ENCODE data around the gene MGAT5.

Gene MGAT5

DNA sequence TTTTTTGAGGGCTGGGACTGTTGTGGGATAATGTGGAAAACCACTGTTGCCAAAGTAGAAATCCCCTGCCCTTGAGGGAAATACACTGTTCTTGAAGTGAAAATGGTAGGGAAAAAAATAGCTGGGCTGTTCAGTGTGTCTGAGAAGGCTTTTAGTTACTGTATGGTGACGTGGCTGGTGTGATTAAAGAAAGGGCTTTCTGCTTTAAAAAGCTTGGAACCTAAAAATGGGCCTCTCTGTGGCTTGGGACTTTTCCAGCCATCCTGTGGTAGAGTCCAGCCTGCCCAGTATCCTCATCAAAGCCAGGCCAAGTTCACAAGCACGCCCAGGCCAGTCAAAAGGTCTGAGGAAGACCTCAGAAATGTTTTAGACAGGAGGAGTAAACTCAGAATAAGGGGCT, 6.8 kb downstream of the MGAT5 start:
- no peak for DNase-seq (ENCODE audit: low spot score)
- no peak for TF ChIP-seq CTCF (IDR thresholded peaks at IDR 0.05; ENCODE audit: extremely low read depth, missing control alignments)

- DNase-seq (ENCODE audit: low spot score), result no peak
Observed at GRCh38 chr2:134261398-134262131, 7.7 kb downstream of the MGAT5 start.

GRCh38 chr2:134262684-134263083, 8.8 kb downstream of the MGAT5 start:
- DNase-seq (ENCODE audit: low spot score), result no peak
- no peak for TF ChIP-seq CTCF (IDR thresholded peaks at IDR 0.05; ENCODE audit: extremely low read depth, missing control alignments)

More at GRCh38 chr2:134261398-134262131, 7.7 kb downstream of the MGAT5 start:
- TF ChIP-seq CTCF (IDR thresholded peaks at IDR 0.05; ENCODE audit: extremely low read depth, missing control alignments), result no peak

DNA sequence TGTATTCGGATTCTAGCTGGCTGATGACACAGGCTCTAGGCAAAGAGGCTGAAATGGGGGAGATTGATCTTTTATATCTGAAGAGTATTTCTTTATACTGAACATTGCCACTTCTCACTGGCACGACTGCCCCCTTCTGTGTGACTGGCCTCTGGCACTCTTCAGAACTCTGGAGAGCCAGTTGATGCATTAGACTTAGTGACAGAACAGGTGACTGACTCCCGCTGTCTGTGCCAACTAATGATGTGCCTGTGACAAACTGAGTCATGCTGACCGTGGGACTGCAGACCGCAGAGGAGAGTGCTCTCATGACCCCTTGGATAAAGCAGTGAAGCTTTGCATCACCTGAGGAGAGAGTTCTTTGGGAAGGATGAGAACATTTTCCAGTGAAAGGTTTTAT, 14.4 kb downstream of the MGAT5 start:
- no peak for DNase-seq (ENCODE audit: low spot score)

DNA sequence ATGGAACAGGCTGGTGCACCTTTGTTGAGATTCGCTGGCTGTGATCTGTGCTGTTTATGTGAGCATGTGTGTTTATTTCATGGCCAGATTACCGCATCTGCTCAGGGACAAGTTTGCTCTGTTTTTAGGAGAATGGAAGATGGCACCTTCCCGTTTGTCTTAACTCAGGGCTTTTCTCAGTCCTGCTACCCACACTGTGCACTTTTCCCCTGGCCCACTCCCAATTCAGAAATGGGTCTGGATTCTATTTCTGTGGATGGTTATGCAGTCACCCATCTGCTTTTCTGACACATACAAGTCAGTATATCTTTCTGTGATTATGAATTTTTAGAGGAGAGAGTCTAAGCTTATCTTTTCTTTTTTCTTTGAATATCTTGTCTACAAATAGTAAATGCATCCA, 15.4 kb downstream of the MGAT5 start:
- no peak for TF ChIP-seq CTCF (IDR thresholded peaks at IDR 0.05; ENCODE audit: extremely low read depth, missing control alignments)
- no peak for DNase-seq (ENCODE audit: low spot score)

More for the DNA sequence above, 14.4 kb downstream of the MGAT5 start:
- TF ChIP-seq CTCF (IDR thresholded peaks at IDR 0.05; ENCODE audit: extremely low read depth, missing control alignments), result no peak

DNA sequence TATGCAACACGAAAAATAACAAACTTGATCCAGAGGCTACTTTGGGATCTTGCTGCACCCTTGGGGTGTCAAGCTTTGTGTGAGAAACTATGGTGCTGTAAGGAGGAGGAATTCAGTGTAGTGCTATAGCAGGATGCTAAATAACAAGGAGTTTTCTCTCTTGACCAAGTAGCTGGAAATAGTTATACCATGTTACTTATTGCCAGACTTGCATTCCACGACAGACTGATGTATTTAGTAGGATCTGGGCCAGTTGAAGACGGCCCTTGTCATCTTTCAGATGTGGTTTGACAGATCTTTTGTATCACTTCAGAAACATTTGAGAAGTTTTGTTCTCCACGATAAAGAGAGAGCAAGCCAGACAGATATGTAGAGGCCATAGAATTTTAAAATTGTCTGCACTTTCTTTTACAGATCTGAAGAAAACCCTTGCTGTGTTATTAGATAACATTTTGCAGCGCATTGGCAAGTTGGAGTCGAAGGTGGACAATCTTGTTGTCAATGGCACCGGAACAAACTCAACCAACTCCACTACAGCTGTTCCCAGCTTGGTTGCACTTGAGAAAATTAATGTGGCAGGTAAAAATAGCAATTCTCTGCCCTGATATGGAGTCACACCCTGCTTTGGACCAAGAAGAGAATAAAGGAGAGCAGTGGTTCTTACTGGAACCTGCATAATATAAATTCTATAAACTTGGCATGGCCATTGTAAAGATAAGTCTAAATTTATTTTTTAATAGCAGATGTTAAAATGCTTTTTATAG, 16.3 kb downstream of the MGAT5 start:
- no peak for DNase-seq (ENCODE audit: low spot score)
- TF ChIP-seq CTCF (IDR thresholded peaks at IDR 0.05; ENCODE audit: extremely low read depth, missing control alignments), result no peak

- TF ChIP-seq CTCF (IDR thresholded peaks at IDR 0.05; ENCODE audit: extremely low read depth, missing control alignments), result no peak
- no peak for DNase-seq (ENCODE audit: low spot score)
Observed at GRCh38 chr2:134271758-134272157, 17.9 kb downstream of the MGAT5 start.

Data from GM20000 (cell line).